ENCODE measurements around the gene ROBO2.

The ROBO2 gene

GRCh38 chr3:77158730-77159581, 119.1 kb downstream of the ROBO2 start:
- Histone ChIP-seq H3K27ac (ENCODE audit: extremely low read depth, low read depth, low read length) (no peak overlapping the region), H3K4me3 (ENCODE audit: low read depth, low read length) (no peak overlapping the region), H3K36me3 (ENCODE audit: control insufficient read depth in 2 of 2, insufficient read depth in 1 of 2, low read length in 2 of 2) (no peaks in the 10 kb centered on the region), H3K4me1 (ENCODE audit: control insufficient read depth, insufficient read depth, low read length) (no peaks in the 10 kb centered on the region), H3K9me3 (ENCODE audit: control insufficient read depth, insufficient read depth, low read depth, low read length) (no peaks in the 10 kb centered on the region)
- CTCF ChIA-PET, result interaction anchor here (0.7 to 0.9 kb wide), 2 partner anchors 89 to 94 kb away, joined by 3 read pairs; no protein-coding TSS in a partner anchor
- TF ChIP-seq ZNF792 (tag by site-specific recombination; IDR thresholded peaks at IDR 0.05) (no peak), ZNF600 (tag by site-specific recombination; IDR thresholded peaks at IDR 0.05) (no peak), ZEB2 (tag by site-specific recombination; IDR thresholded peaks at IDR 0.05) (no peak), PRDM4 (tag by site-specific recombination; IDR thresholded peaks at IDR 0.05) (no peak), SCRT2 (tag by site-specific recombination; IDR thresholded peaks at IDR 0.05) (no peak), ZNF423 (tag by site-specific recombination; IDR thresholded peaks at IDR 0.05) (no peak), ZBTB17 (tag by site-specific recombination; IDR thresholded peaks at IDR 0.05) (no peak), KLF16 (tag by site-specific recombination; IDR thresholded peaks at IDR 0.05) (no peak), ZNF23 (tag by site-specific recombination; IDR thresholded peaks at IDR 0.05; ENCODE audit: borderline replicate concordance) (no peak), ZNF830 (tag by site-specific recombination; IDR thresholded peaks at IDR 0.05; ENCODE audit: low read depth) (no peak), ZNF184 (tag by site-specific recombination; IDR thresholded peaks at IDR 0.05) (no peak), ZNF148 (tag by site-specific recombination; IDR thresholded peaks at IDR 0.05; ENCODE audit: borderline replicate concordance) (no peak), ZFP41 (tag by site-specific recombination; IDR thresholded peaks at IDR 0.05; ENCODE audit: borderline replicate concordance) (no peak), MZF1 (tag by site-specific recombination; IDR thresholded peaks at IDR 0.05; ENCODE audit: borderline replicate concordance) (no peak), ZBTB49 (tag by site-specific recombination; IDR thresholded peaks at IDR 0.05; ENCODE audit: low read depth) (no peak), ZNF221 (tag by site-specific recombination; IDR thresholded peaks at IDR 0.05; ENCODE audit: borderline replicate concordance) (no peak), ZNF658 (tag by site-specific recombination; IDR thresholded peaks at IDR 0.05) (no peak), ZSCAN4 (tag by site-specific recombination; IDR thresholded peaks at IDR 0.05) (no peak)
- POLR2A ChIA-PET, result no interaction called here

Measured in HEK293 (cell line).